Neural progenitor cell (in vitro differentiated cells): ENCODE measurements around the gene DIS3L.

ENCODE experiments used
- CTCF ChIP-seq: fragments of 200-600 bp; sonication (generic); IDR thresholded peaks from 2 replicates; pipeline ENCODE4 v1.5.1; 2017; ENCODE audit warnings: antibody characterized with exemption, mild to moderate bottlenecking
- EZH2 ChIP-seq: fragments of 200-600 bp; sonication (generic); IDR thresholded peaks from 2 replicates; pipeline ENCODE4 v1.6.1; 2017; ENCODE audit warnings: antibody characterized with exemption, mild to moderate bottlenecking, moderate library complexity

GRCh38 chr15:66296186-66296585 lies 2.8 kb downstream of the DIS3L start:
- TF ChIP-seq CTCF, result no peak
- TF ChIP-seq EZH2, result no peak
